Stimulated activated CD8-positive, alpha-beta memory T cell treated with anti-CD3 and anti-CD28 coated beads, Interleukin-2, amount 100 ng/mL, for 48 hours (primary cell): ENCODE data around the gene MUTYH.
"Not testable (repeated sequence)": the region's sequence is repeated elsewhere in the genome, so short reads cannot be mapped to it uniquely, and the experiment has no call there.

Experiments used
- DNase-seq, 2 donors: peaks; one replicate each; pipeline ENCODE4 v3.0.0-alpha.2; 2020; ENCODE audit warnings: low read depth in 2 of 2

MUTYH gene

GRCh38 chr1:45339789-45340558 lies at the start of gene MUTYH, which contains the start of gene TOE1:
Gene MUTYH, minus strand, starts transcription at chr1:45340440. Its CDS starts 5,935 bp downstream, at chr1:45334505.
Gene TOE1, plus strand, starts transcription at chr1:45340170. Its CDS starts 83 bp downstream, at chr1:45340253.
- DNase-seq, result peak; percentile 96 to 98

GRCh38 chr1:45386219-45386618 lies 46.0 kb upstream of the MUTYH start:
- DNase-seq, result no peak

- DNase-seq, result no peak
These were observed 45.1 kb upstream of the MUTYH start for GRCh38 chr1:45385302-45385701.

- not testable (repeated sequence) for DNase-seq
These were observed 44.0 kb upstream of the MUTYH start for GRCh38 chr1:45384213-45384612.

GRCh38 chr1:45383191-45383590 lies 43.0 kb upstream of the MUTYH start:
- DNase-seq, result no peak

- no peak for DNase-seq
These were observed 41.0 kb upstream of the MUTYH start for GRCh38 chr1:45381243-45381642.

- DNase-seq, result no peak
These were observed 40.5 kb upstream of the MUTYH start for GRCh38 chr1:45380730-45381129.

- DNase-seq, result no peak
These were observed 39.9 kb upstream of the MUTYH start for GRCh38 chr1:45380125-45380524.

- no peak for DNase-seq
These were observed 39.3 kb upstream of the MUTYH start for GRCh38 chr1:45379524-45379923.

- no peak for DNase-seq
These were observed 37.9 kb upstream of the MUTYH start for GRCh38 chr1:45378184-45378583.

GRCh38 chr1:45375104-45376090 lies 35.2 kb upstream of the MUTYH start:
- DNase-seq, result no peak

- no peak for DNase-seq
These were observed 33.3 kb upstream of the MUTYH start for GRCh38 chr1:45373573-45373972.

GRCh38 chr1:45370575-45370974 lies 30.3 kb upstream of the MUTYH start:
- no peak for DNase-seq

- DNase-seq, result no peak
These were observed 24.8 kb upstream of the MUTYH start for GRCh38 chr1:45365051-45365450.

- DNase-seq, result no peak
These were observed 24.1 kb upstream of the MUTYH start for GRCh38 chr1:45364294-45364693.

- not testable (repeated sequence) for DNase-seq
These were observed 20.7 kb upstream of the MUTYH start for GRCh38 chr1:45360981-45361380.

- DNase-seq, result peak in 1 of 2 donors; percentile 28
These were observed 19.8 kb upstream of the MUTYH start for GRCh38 chr1:45359882-45360513.

- no peak for DNase-seq
These were observed 15.9 kb upstream of the MUTYH start for GRCh38 chr1:45356186-45356585.

GRCh38 chr1:45355683-45356082 lies 15.4 kb upstream of the MUTYH start:
- no peak for DNase-seq

- DNase-seq, result no peak
These were observed 14.6 kb upstream of the MUTYH start for GRCh38 chr1:45354838-45355237.

- no peak for DNase-seq
These were observed 13.4 kb upstream of the MUTYH start for GRCh38 chr1:45353685-45354084.

- DNase-seq, result no peak
These were observed 11.3 kb upstream of the MUTYH start for GRCh38 chr1:45351508-45351907.
